ENCODE data around the gene DENND2C.

The DENND2C gene

GRCh38 chr1:114597949-114598348, 71.9 kb downstream of the DENND2C start:
- no peak for TF ChIP-seq CTCF (IDR thresholded peaks at IDR 0.05; ENCODE audit: low read length)
- no peak for TF ChIP-seq EZH2 (IDR thresholded peaks at IDR 0.05; ENCODE audit: borderline replicate concordance, low read length)
- no peak overlapping the region for H3K27ac ChIP-seq (ENCODE audit: low read depth, low read length, poor library complexity, severe bottlenecking)

GRCh38 chr1:114595602-114596001, 74.2 kb downstream of the DENND2C start:
- no peaks in the 10 kb centered on the region; the same call in 1 of the 2 replicates for H3K36me3 ChIP-seq (ENCODE audit: insufficient read depth, low read length)
- H3K4me3 ChIP-seq (ENCODE audit: low read depth, low read length, poor library complexity, severe bottlenecking), result no peak overlapping the region
- no peak overlapping the region for H2AFZ ChIP-seq (ENCODE audit: low read length)
- no peaks in the 10 kb centered on the region for H3K9me2 ChIP-seq (ENCODE audit: low read depth, low read length)
- no peaks in the 10 kb centered on the region for H3K27me3 ChIP-seq (ENCODE audit: insufficient read depth, low read length)
- H3K4me1 ChIP-seq (ENCODE audit: insufficient read depth, low read length, severe bottlenecking), result no peaks in the 10 kb centered on the region
- H3K9ac ChIP-seq (ENCODE audit: low read length), result no peak overlapping the region
- H3K27ac ChIP-seq (ENCODE audit: low read depth, low read length, poor library complexity, severe bottlenecking), result no peak overlapping the region
- no peak overlapping the region for H3K4me2 ChIP-seq (ENCODE audit: low read length)
- H3F3A ChIP-seq (ENCODE audit: insufficient read depth, low read length), result no peaks in the 10 kb centered on the region
- no peaks in the 10 kb centered on the region for H3K79me2 ChIP-seq (ENCODE audit: insufficient read depth, low read length)
- TF ChIP-seq EZH2 (IDR thresholded peaks at IDR 0.05; ENCODE audit: borderline replicate concordance, low read length) (no peak), CTCF (IDR thresholded peaks at IDR 0.05; ENCODE audit: low read length) (no peak)
- H3K9me3 ChIP-seq (ENCODE audit: low read length), result no peaks in the 10 kb centered on the region
- H4K20me1 ChIP-seq (ENCODE audit: insufficient read depth, low read length), result no peaks in the 10 kb centered on the region

More at GRCh38 chr1:114597949-114598348, 71.9 kb downstream of the DENND2C start:
- Histone ChIP-seq H3K9me2 (ENCODE audit: low read depth, low read length) (no peaks in the 10 kb centered on the region), H3F3A (ENCODE audit: insufficient read depth, low read length) (no peaks in the 10 kb centered on the region), H3K79me2 (ENCODE audit: insufficient read depth, low read length) (no peaks in the 10 kb centered on the region), H3K9me3 (ENCODE audit: low read length) (no peaks in the 10 kb centered on the region), H3K4me3 (ENCODE audit: low read depth, low read length, poor library complexity, severe bottlenecking) (no peak overlapping the region), H3K4me1 (ENCODE audit: insufficient read depth, low read length, severe bottlenecking) (no peaks in the 10 kb centered on the region), H4K20me1 (ENCODE audit: insufficient read depth, low read length) (no peaks in the 10 kb centered on the region), H3K36me3 (ENCODE audit: insufficient read depth, low read length) (no peaks in the 10 kb centered on the region; the same call in 1 of the 2 replicates), H3K9ac (ENCODE audit: low read length) (no peak overlapping the region), H3K27me3 (ENCODE audit: insufficient read depth, low read length) (no peaks in the 10 kb centered on the region), H3K4me2 (ENCODE audit: low read length) (no peak overlapping the region), H2AFZ (ENCODE audit: low read length) (no peak overlapping the region)

- no peak overlapping the region for H3K4me2 ChIP-seq (ENCODE audit: low read length)
- TF ChIP-seq EZH2 (IDR thresholded peaks at IDR 0.05; ENCODE audit: borderline replicate concordance, low read length), result no peak
These were observed 75.8 kb downstream of the DENND2C start for GRCh38 chr1:114594046-114594445.

GRCh38 chr1:114589122-114589521, 80.7 kb downstream of the DENND2C start:
- Histone ChIP-seq H3K79me2 (ENCODE audit: insufficient read depth, low read length) (no peaks in the 10 kb centered on the region), H3F3A (ENCODE audit: insufficient read depth, low read length) (no peaks in the 10 kb centered on the region), H4K20me1 (ENCODE audit: insufficient read depth, low read length) (no peaks in the 10 kb centered on the region), H3K27ac (ENCODE audit: low read depth, low read length, poor library complexity, severe bottlenecking) (no peak overlapping the region), H3K9me3 (ENCODE audit: low read length) (no peaks in the 10 kb centered on the region), H3K9me2 (ENCODE audit: low read depth, low read length) (no peaks in the 10 kb centered on the region), H3K9ac (ENCODE audit: low read length) (no peak overlapping the region), H2AFZ (ENCODE audit: low read length) (no peak overlapping the region), H3K4me3 (ENCODE audit: low read depth, low read length, poor library complexity, severe bottlenecking) (no peak overlapping the region), H3K36me3 (ENCODE audit: insufficient read depth, low read length) (no peaks in the 10 kb centered on the region), H3K27me3 (ENCODE audit: insufficient read depth, low read length) (no peaks in the 10 kb centered on the region), H3K4me2 (ENCODE audit: low read length) (no peak overlapping the region), H3K4me1 (ENCODE audit: insufficient read depth, low read length, severe bottlenecking) (no peaks in the 10 kb centered on the region)
- TF ChIP-seq CTCF (IDR thresholded peaks at IDR 0.05; ENCODE audit: low read length), result no peak
- TF ChIP-seq EZH2 (IDR thresholded peaks at IDR 0.05; ENCODE audit: borderline replicate concordance, low read length), result no peak

More at GRCh38 chr1:114594046-114594445, 75.8 kb downstream of the DENND2C start:
- Histone ChIP-seq H3K9ac (ENCODE audit: low read length) (no peak overlapping the region), H3F3A (ENCODE audit: insufficient read depth, low read length) (no peaks in the 10 kb centered on the region), H3K4me1 (ENCODE audit: insufficient read depth, low read length, severe bottlenecking) (no peaks in the 10 kb centered on the region), H4K20me1 (ENCODE audit: insufficient read depth, low read length) (no peaks in the 10 kb centered on the region), H3K27me3 (ENCODE audit: insufficient read depth, low read length) (no peaks in the 10 kb centered on the region), H3K27ac (ENCODE audit: low read depth, low read length, poor library complexity, severe bottlenecking) (no peak overlapping the region), H3K36me3 (ENCODE audit: insufficient read depth, low read length) (no peaks in the 10 kb centered on the region; the same call in 1 of the 2 replicates), H3K9me2 (ENCODE audit: low read depth, low read length) (no peaks in the 10 kb centered on the region), H3K79me2 (ENCODE audit: insufficient read depth, low read length) (no peaks in the 10 kb centered on the region), H3K4me3 (ENCODE audit: low read depth, low read length, poor library complexity, severe bottlenecking) (no peak overlapping the region), H3K9me3 (ENCODE audit: low read length) (no peaks in the 10 kb centered on the region), H2AFZ (ENCODE audit: low read length) (no peak overlapping the region)

Data from OCI-LY1 (cell line).